K562 (cell line): Measurements from ENCODE around the gene LY6G6F. TPM values are rescaled to one million over a fixed set of nuclear protein-coding genes. Genes with fewer than 3 reads are reported as not detected.
A peak's percentile ranks its signal among the peaks of the same experiment; 100 is the strongest.

Experiments
- ARNT ChIP-seq, 2 experiments: fragments of 450-650 bp; IDR thresholded peaks; 2 replicates each; pipeline ENCODE4 v1.6.1; 2016; ENCODE audit warnings: mild to moderate bottlenecking in 1 of 2
- CEBPG ChIP-seq, 3 experiments: fragments of 200-800 bp in 1 of 3; sonication (Bioruptor generic) in 1 of 3; sonication (generic) in 1 of 3; formaldehyde crosslinking in 1 of 3; IDR thresholded peaks in 2 of 3; conservative IDR thresholded peaks in 1 of 3; 2 replicates each; pipeline versions ENCODE4 v1.6.1 to v1.8.0; 2016 to 2022; ENCODE audit warnings: missing compliant biosample characterization in 2 of 3, missing genetic modification characterization in 2 of 3, mild to moderate bottlenecking in 1 of 3, missing genetic modification reagents in 1 of 3
- CREBBP ChIP-seq: IDR thresholded peaks from one replicate; pipeline ENCODE4 v1.6.1; 2012; ENCODE audit warnings: low read depth, mild to moderate bottlenecking, control low read depth, inconsistent platforms, low read length
- CUX1 ChIP-seq: fragments of 200-800 bp; sonication (Bioruptor generic); IDR thresholded peaks from 2 replicates; pipeline ENCODE4 v1.6.1; 2016; ENCODE audit warnings: missing genetic modification characterization, missing compliant biosample characterization
- CXXC5 ChIP-seq: fragments of 250-450 bp; sonication (Bioruptor Pico); IDR thresholded peaks from 2 replicates; pipeline ENCODE4 v1.8.0; 2022; ENCODE audit warnings: inconsistent platforms, mild to moderate bottlenecking, moderate library complexity
- ETV5 ChIP-seq: sonication (generic); formaldehyde crosslinking; IDR thresholded peaks from 2 replicates; pipeline ENCODE4 v1.4.0; 2020; ENCODE audit warnings: low read depth, mild to moderate bottlenecking, missing genetic modification reagents
- KLF10 ChIP-seq: fragments of 250-450 bp; sonication (Bioruptor Pico); IDR thresholded peaks from 2 replicates; pipeline ENCODE4 v1.6.1; 2021; ENCODE audit warnings: matching md5 sums
- KLF16 ChIP-seq: IDR thresholded peaks from 2 replicates; pipeline ENCODE4 v1.6.1; 2016; ENCODE audit warnings: antibody characterized with exemption
- MCM3 ChIP-seq: fragments of 450-650 bp; IDR thresholded peaks from 2 replicates; pipeline ENCODE4 v1.6.1; 2016
- MED1 ChIP-seq: sonication (generic); formaldehyde crosslinking; IDR thresholded peaks from 2 replicates; pipeline ENCODE4 v1.8.1; 2023; ENCODE audit warnings: missing genetic modification reagents, borderline replicate concordance
- SAP30 ChIP-seq: fragments of 200-600 bp; sonication (generic); IDR thresholded peaks from 2 replicates; pipeline ENCODE4 v1.6.1; 2012; ENCODE audit warnings: borderline replicate concordance, low read depth, mild to moderate bottlenecking, moderate library complexity, low read length, control low read depth, inconsistent platforms; ENCODE audit not compliant: insufficient read depth, poor library complexity, severe bottlenecking
- SIN3B ChIP-seq: fragments of 450-650 bp; IDR thresholded peaks from 2 replicates; pipeline ENCODE4 v1.6.1; 2017; ENCODE audit warnings: low read depth, mild to moderate bottlenecking, moderate library complexity
- SMC3 ChIP-seq: conservative IDR thresholded peaks from 2 replicates; pipeline ENCODE4 v1.6.1; 2011; ENCODE audit warnings: low read depth, low read length, improper control_type of control experiment; ENCODE audit not compliant: insufficient read depth
- SRSF7 ChIP-seq: fragments of 200-400 bp; formaldehyde crosslinking; optimal IDR thresholded peaks from 2 replicates; pipeline ENCODE3; 2017; ENCODE audit warnings: mild to moderate bottlenecking, low read depth, low read length
- ZBTB33 ChIP-seq: sonication (generic); formaldehyde crosslinking; IDR thresholded peaks from 2 replicates; pipeline ENCODE4 v1.8.1; 2023; ENCODE audit warnings: mild to moderate bottlenecking, missing genetic modification reagents
- ZNF639 ChIP-seq, 2 experiments: fragments of 200-800 bp in 1 of 2; sonication (Bioruptor generic) in 1 of 2; sonication (generic) in 1 of 2; formaldehyde crosslinking in 1 of 2; IDR thresholded peaks in 1 of 2; conservative IDR thresholded peaks in 1 of 2; 2 replicates each; pipeline versions ENCODE4 v1.5.0 to v1.6.1; 2016 to 2020; ENCODE audit warnings: missing compliant biosample characterization in 1 of 2, missing genetic modification characterization in 1 of 2, missing genetic modification reagents in 1 of 2
- ZNF696 ChIP-seq: fragments of 250-450 bp; sonication (Bioruptor Pico); conservative IDR thresholded peaks from 2 replicates; pipeline ENCODE4 v1.4.0; 2020; ENCODE audit warnings: mild to moderate bottlenecking, moderate library complexity
- ZSCAN32 ChIP-seq: fragments of 450-650 bp; formaldehyde crosslinking; IDR thresholded peaks from 2 replicates; pipeline ENCODE4 v1.4.0; 2020; ENCODE audit warnings: mild to moderate bottlenecking, moderate library complexity
- polyA plus RNA-seq, 8 experiments: library from polyadenylated mRNA; depleted of rRNA in 4 of 8; stranded (reverse) in 5 of 8; unstranded in 3 of 8; fragments of >200 nt; fragmentation: Nextera tagmentation in 2 of 8; fragmentation: Illumina TruSeq in 1 of 8; extraction: Ambion mirVana in 2 of 8; extraction: Trizol in 1 of 8; gene quantifications; 2 replicates each; pipeline versions ENCODE4 v1.2.1 to v1.2.3, GENCODE V29; 2011 to 2014; ENCODE audit warnings: inconsistent platforms in 1 of 8, missing spikeins in 1 of 8
- total RNA-seq, 7 experiments: library from RNA; depleted of rRNA in 6 of 7; stranded (reverse); fragments of >200 nt in 6 of 7; fragmentation: Illumina TruSeq in 2 of 7; extraction: Trizol in 2 of 7; gene quantifications; 2 replicates each; pipeline versions ENCODE4 v1.2.1 to v1.2.3, GENCODE V29; 2011 to 2021; ENCODE audit warnings: low replicate concordance in 1 of 7

LY6G6F gene
- total and polyA plus RNA-seq, 9 of the 15 experiments (the other 6 are each of a cell fraction or from before 2014, with no cell fraction given) = 0.14 to 0.50 (median 0.28) TPM; not detected in 2

DNA sequence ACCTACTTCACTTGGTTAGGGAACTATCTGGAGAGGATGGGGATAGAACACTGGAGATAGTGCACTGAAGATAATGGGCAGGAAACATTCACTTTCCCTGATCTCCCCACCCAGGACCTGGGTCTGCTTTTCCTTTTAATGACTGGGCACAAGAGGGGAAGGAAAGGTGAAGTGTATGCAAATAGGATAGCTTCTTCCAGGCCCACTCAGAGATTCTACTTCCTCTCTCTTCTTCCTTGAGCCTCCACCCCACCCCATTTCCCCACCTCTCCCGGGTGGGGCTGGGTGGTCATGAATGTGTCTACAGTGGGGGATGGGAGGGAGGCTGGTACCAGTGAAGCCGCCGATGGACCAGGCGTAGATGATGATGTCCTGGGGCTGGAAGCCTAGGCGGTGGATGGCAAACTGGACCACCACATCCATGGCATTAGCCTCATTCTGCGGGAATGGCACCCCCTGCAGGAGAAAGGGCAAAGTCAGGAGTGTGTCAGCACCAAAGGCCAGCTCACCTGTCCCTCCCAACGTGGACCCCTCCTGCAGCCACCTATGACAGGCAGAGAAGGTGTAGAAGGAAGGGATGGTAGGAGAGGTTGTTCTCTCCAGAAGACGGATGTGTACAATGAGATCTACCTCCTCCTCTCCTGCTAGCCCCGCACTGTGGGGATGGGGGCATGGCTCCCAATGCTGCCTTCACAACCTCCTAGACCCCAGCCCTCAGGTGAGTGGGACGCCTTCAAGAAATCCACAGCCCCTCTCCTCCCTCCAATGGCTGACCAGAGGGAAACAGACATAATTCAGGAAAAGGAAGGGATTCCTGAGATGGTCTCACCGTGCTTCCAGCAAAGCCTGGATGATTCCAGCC, 17.2 kb upstream of the LY6G6F start (continued):
- TF ChIP-seq ZSCAN32 (CRISPR knock-in tag) (no peak), SAP30 (no peak), ZBTB33 (CRISPR knock-in tag) (no peak), ZNF696 (CRISPR knock-in tag) (no peak), SRSF7 (no peak), SMC3 (peak; percentile 36; the same call in 1 of the 2 replicates), CXXC5 (CRISPR knock-in tag) (no peak), ETV5 (CRISPR knock-in tag) (no peak), SIN3B (no peak), KLF10 (CRISPR knock-in tag) (0 out of 2 replicates have a peak, but pooled peaks have one; percentile 35), CUX1 (CRISPR knock-in tag) (no peak), MCM3 (no peak), ZNF639 (CRISPR knock-in tag; conservative IDR thresholded peaks at IDR 0.05 in 1 of 2, IDR thresholded peaks at IDR 0.05 in 1 of 2) (0 out of 4 replicates have a peak, but pooled peaks of 1 of the 2 experiments have one; percentile 15), MED1 (CRISPR knock-in tag) (no peak), ARNT (IDR thresholded peaks at IDR 0.05) (no peak), CREBBP (no peak), CEBPG (CRISPR knock-in tag; IDR thresholded peaks at IDR 0.05) (0 out of 2 replicates have a peak, but pooled peaks have one; percentile 13), CEBPG (tag; conservative IDR thresholded peaks at IDR 0.05 in 1 of 2, IDR thresholded peaks at IDR 0.05 in 1 of 2) (no peak), KLF16 (no peak)
